ENCODE measurements around the gene NIBAN1.

DNA sequence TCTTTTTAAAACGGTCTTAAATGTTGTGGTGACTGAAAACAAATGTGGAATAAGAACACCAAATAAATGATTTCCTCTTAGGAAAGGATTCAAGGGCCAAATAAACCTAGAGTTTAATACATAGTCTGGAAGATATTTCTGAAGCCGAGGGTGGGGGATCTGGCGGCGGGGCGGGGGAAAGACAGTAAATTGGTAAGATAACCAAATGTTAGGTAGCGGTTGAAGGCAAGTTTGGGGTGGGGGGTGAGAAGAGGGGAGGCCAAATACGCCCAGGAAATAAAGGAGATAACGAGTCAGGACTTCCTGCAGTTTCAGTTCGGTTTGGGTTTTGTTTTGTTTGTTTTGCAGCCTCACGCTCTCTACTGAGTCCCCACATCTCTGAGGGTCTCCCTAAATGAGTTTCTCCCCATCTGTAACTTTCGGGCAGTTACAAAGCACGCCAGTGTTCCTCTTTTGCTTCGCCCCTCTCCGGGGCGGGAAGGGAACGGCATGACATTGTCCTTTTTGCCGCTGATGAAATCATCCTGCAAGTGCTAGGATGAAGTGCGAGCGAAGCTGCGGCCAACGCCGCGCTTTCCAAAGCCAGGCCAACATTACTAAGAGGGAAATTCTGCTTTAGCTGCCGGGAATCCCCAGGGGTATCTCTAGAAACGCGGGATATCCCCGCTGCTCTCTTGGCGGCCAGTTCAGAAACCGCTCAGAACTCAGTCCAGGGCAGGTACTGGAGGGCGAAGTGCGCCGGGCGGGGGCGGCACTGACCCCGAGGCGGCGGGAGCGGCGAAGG lies 844 bp downstream of the NIBAN1 start:
- TF ChIP-seq ZFP30 (CRISPR knock-in tag; IDR thresholded peaks at IDR 0.05; ENCODE audit: borderline replicate concordance), result no peak
- no peak; the same call in 1 of the 2 replicates for TF ChIP-seq POLR2AphosphoS5 (IDR thresholded peaks at IDR 0.05; ENCODE audit: control insufficient read depth, insufficient read depth, low read depth, low read length)
- TF ChIP-seq EP400 (IDR thresholded peaks at IDR 0.05), result peak; percentile 97
- no peak for TF ChIP-seq KDM2B (CRISPR knock-in tag; IDR thresholded peaks at IDR 0.05)

Measured in K562 (cell line).